ENCODE data around the gene CCL11. TPM values are rescaled to one million over a fixed set of nuclear protein-coding genes. Genes with fewer than 3 reads are reported as not detected.

Gene CCL11
- total and polyA plus RNA-seq, 2 experiments from 2014 or later, result not detected

- no peak overlapping the region for H3K4me3 Mint-ChIP-seq
- no peak overlapping the region for H2AFZ ChIP-seq
- H3K4me3 ChIP-seq, result no peak overlapping the region
- H3K27me3 Mint-ChIP-seq (ENCODE audit: insufficient read depth, low read depth, poor library complexity), result peaks cover 2% of the 10 kb centered on the region
- ATAC-seq (no peak), DNase-seq (ENCODE audit: low spot score) (no peak)
- H3K4me1 Mint-ChIP-seq, result no peaks in the 10 kb centered on the region
- H3K79me2 ChIP-seq (replicated peaks; ENCODE audit: insufficient read depth), result no peaks in the 10 kb centered on the region
- H3K27me3 ChIP-seq (ENCODE audit: insufficient read depth), result no peaks in the 10 kb centered on the region
- no peak overlapping the region for H3K27ac Mint-ChIP-seq
- H3K4me2 ChIP-seq, result no peak overlapping the region
- TF ChIP-seq EZH2 (IDR thresholded peaks at IDR 0.05; ENCODE audit: low read depth, unreplicated experiment) (no peak), POLR2AphosphoS5 (IDR thresholded peaks at IDR 0.05; ENCODE audit: low read depth) (no peak), CTCF (conservative IDR thresholded peaks at IDR 0.05; ENCODE audit: low read depth in 2 of 2) (no peak), EZH2phosphoT487 (IDR thresholded peaks at IDR 0.05; ENCODE audit: unreplicated experiment) (no peak), STAT1 (IDR thresholded peaks at IDR 0.05; ENCODE audit: unreplicated experiment) (no peak), ZNF114 (CRISPR knock-in tag; IDR thresholded peaks at IDR 0.05) (no peak), NANOG (IDR thresholded peaks at IDR 0.05; ENCODE audit: borderline replicate concordance) (no peak), CREB1 (CRISPR knock-in tag; IDR thresholded peaks at IDR 0.05; ENCODE audit: low read depth) (no peak), ZNF331 (CRISPR knock-in tag; IDR thresholded peaks at IDR 0.05; ENCODE audit: low read depth) (no peak), JUNB (IDR thresholded peaks at IDR 0.05; ENCODE audit: unreplicated experiment) (no peak)
- TF ChIP-seq, protein P1, sequence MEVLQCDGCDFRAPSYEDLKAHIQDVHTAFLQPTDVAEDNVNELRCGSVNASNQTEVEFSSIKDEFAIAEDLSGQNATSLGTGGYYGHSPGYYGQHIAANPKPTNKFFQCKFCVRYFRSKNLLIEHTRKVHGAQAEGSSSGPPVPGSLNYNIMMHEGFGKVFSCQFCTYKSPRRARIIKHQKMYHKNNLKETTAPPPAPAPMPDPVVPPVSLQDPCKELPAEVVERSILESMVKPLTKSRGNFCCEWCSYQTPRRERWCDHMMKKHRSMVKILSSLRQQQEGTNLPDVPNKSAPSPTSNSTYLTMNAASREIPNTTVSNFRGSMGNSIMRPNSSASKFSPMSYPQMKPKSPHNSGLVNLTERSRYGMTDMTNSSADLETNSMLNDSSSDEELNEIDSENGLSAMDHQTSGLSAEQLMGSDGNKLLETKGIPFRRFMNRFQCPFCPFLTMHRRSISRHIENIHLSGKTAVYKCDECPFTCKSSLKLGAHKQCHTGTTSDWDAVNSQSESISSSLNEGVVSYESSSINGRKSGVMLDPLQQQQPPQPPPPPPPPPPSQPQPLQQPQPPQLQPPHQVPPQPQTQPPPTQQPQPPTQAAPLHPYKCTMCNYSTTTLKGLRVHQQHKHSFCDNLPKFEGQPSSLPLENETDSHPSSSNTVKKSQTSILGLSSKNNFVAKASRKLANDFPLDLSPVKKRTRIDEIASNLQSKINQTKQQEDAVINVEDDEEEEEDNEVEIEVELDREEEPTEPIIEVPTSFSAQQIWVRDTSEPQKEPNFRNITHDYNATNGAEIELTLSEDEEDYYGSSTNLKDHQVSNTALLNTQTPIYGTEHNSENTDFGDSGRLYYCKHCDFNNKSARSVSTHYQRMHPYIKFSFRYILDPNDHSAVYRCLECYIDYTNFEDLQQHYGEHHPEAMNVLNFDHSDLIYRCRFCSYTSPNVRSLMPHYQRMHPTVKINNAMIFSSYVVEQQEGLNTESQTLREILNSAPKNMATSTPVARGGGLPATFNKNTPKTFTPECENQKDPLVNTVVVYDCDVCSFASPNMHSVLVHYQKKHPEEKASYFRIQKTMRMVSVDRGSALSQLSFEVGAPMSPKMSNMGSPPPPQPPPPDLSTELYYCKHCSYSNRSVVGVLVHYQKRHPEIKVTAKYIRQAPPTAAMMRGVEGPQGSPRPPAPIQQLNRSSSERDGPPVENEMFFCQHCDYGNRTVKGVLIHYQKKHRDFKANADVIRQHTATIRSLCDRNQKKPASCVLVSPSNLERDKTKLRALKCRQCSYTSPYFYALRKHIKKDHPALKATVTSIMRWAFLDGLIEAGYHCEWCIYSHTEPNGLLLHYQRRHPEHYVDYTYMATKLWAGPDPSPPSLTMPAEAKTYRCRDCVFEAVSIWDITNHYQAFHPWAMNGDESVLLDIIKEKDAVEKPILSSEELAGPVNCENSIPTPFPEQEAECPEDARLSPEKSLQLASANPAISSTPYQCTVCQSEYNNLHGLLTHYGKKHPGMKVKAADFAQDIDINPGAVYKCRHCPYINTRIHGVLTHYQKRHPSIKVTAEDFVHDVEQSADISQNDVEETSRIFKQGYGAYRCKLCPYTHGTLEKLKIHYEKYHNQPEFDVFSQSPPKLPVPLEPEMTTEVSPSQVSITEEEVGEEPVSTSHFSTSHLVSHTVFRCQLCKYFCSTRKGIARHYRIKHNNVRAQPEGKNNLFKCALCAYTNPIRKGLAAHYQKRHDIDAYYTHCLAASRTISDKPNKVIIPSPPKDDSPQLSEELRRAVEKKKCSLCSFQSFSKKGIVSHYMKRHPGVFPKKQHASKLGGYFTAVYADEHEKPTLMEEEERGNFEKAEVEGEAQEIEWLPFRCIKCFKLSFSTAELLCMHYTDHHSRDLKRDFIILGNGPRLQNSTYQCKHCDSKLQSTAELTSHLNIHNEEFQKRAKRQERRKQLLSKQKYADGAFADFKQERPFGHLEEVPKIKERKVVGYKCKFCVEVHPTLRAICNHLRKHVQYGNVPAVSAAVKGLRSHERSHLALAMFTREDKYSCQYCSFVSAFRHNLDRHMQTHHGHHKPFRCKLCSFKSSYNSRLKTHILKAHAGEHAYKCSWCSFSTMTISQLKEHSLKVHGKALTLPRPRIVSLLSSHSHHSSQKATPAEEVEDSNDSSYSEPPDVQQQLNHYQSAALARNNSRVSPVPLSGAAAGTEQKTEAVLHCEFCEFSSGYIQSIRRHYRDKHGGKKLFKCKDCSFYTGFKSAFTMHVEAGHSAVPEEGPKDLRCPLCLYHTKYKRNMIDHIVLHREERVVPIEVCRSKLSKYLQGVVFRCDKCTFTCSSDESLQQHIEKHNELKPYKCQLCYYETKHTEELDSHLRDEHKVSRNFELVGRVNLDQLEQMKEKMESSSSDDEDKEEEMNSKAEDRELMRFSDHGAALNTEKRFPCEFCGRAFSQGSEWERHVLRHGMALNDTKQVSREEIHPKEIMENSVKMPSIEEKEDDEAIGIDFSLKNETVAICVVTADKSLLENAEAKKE (CRISPR knock-in tag; IDR thresholded peaks at IDR 0.05), result no peak
- TF ChIP-seq, protein P2, sequence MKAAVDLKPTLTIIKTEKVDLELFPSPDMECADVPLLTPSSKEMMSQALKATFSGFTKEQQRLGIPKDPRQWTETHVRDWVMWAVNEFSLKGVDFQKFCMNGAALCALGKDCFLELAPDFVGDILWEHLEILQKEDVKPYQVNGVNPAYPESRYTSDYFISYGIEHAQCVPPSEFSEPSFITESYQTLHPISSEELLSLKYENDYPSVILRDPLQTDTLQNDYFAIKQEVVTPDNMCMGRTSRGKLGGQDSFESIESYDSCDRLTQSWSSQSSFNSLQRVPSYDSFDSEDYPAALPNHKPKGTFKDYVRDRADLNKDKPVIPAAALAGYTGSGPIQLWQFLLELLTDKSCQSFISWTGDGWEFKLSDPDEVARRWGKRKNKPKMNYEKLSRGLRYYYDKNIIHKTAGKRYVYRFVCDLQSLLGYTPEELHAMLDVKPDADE (IDR thresholded peaks at IDR 0.05), result no peak
- TF ChIP-seq, protein P3, sequence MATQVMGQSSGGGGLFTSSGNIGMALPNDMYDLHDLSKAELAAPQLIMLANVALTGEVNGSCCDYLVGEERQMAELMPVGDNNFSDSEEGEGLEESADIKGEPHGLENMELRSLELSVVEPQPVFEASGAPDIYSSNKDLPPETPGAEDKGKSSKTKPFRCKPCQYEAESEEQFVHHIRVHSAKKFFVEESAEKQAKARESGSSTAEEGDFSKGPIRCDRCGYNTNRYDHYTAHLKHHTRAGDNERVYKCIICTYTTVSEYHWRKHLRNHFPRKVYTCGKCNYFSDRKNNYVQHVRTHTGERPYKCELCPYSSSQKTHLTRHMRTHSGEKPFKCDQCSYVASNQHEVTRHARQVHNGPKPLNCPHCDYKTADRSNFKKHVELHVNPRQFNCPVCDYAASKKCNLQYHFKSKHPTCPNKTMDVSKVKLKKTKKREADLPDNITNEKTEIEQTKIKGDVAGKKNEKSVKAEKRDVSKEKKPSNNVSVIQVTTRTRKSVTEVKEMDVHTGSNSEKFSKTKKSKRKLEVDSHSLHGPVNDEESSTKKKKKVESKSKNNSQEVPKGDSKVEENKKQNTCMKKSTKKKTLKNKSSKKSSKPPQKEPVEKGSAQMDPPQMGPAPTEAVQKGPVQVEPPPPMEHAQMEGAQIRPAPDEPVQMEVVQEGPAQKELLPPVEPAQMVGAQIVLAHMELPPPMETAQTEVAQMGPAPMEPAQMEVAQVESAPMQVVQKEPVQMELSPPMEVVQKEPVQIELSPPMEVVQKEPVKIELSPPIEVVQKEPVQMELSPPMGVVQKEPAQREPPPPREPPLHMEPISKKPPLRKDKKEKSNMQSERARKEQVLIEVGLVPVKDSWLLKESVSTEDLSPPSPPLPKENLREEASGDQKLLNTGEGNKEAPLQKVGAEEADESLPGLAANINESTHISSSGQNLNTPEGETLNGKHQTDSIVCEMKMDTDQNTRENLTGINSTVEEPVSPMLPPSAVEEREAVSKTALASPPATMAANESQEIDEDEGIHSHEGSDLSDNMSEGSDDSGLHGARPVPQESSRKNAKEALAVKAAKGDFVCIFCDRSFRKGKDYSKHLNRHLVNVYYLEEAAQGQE (IDR thresholded peaks at IDR 0.05; ENCODE audit: unreplicated experiment), result no peak
- H3F3A ChIP-seq (replicated peaks; ENCODE audit: low read depth), result no peaks in the 10 kb centered on the region
- no peaks in the 10 kb centered on the region for H3K9me3 Mint-ChIP-seq
- no peak overlapping the region for H3K27ac ChIP-seq (ENCODE audit: low read depth)
- no peaks in the 10 kb centered on the region for H3K36me3 Mint-ChIP-seq (ENCODE audit: low read depth)
- H3K9me2 ChIP-seq (ENCODE audit: insufficient read depth), result no peaks in the 10 kb centered on the region
- H4K20me1 ChIP-seq (replicated peaks; ENCODE audit: insufficient read depth), result no peaks in the 10 kb centered on the region
- H3K36me3 ChIP-seq (ENCODE audit: insufficient read depth), result no peaks in the 10 kb centered on the region
- H3K4me1 ChIP-seq (ENCODE audit: insufficient read depth), result no peaks in the 10 kb centered on the region
Observed at GRCh38 chr17:34337701-34338100, 52.2 kb downstream of the CCL11 start.
